CD4-positive, alpha-beta T cell treated with Interleukin-15 for 1 hour (primary cell): ENCODE results near the gene IGSF9.

Experiments used
- DNase-seq: peaks from one replicate; pipeline ENCODE4 v3.0.0-alpha.2; 2020

Gene IGSF9

GRCh38 chr1:159945483-159946241 lies at the start of gene IGSF9:
TSS of gene IGSF9 (minus strand) at chr1:159945613. CDS start at chr1:159943454, 2,159 bp downstream.
- DNase-seq, result peak; percentile 83

- no peak for DNase-seq
Measured at GRCh38 chr1:159994896-159995295, 49.5 kb upstream of the IGSF9 start.

GRCh38 chr1:159993911-159994310 lies 48.5 kb upstream of the IGSF9 start:
- no peak for DNase-seq

GRCh38 chr1:159992161-159992560 lies 46.7 kb upstream of the IGSF9 start:
- DNase-seq, result no peak

GRCh38 chr1:159991513-159991912 lies 46.1 kb upstream of the IGSF9 start:
- DNase-seq, result no peak

- DNase-seq, result no peak
Measured at GRCh38 chr1:159990005-159990404, 44.6 kb upstream of the IGSF9 start.

GRCh38 chr1:159989581-159989980 lies 44.2 kb upstream of the IGSF9 start:
- no peak for DNase-seq

- no peak for DNase-seq
Measured at GRCh38 chr1:159988006-159988405, 42.6 kb upstream of the IGSF9 start.

GRCh38 chr1:159987186-159987585 lies 41.8 kb upstream of the IGSF9 start:
- DNase-seq, result no peak

GRCh38 chr1:159986531-159986930 lies 41.1 kb upstream of the IGSF9 start:
- DNase-seq, result no peak

- no peak for DNase-seq
Measured at GRCh38 chr1:159986093-159986492, 40.7 kb upstream of the IGSF9 start.

GRCh38 chr1:159985473-159985872 lies 40.1 kb upstream of the IGSF9 start:
- DNase-seq, result no peak

- no peak for DNase-seq
Measured at GRCh38 chr1:159983681-159984080, 38.3 kb upstream of the IGSF9 start.

GRCh38 chr1:159982280-159982679 lies 36.9 kb upstream of the IGSF9 start:
- DNase-seq, result no peak

GRCh38 chr1:159981351-159982055 lies 36.1 kb upstream of the IGSF9 start:
- no peak for DNase-seq

GRCh38 chr1:159980786-159981185 lies 35.4 kb upstream of the IGSF9 start:
- DNase-seq, result no peak

- no peak for DNase-seq
Measured at GRCh38 chr1:159980076-159980475, 34.7 kb upstream of the IGSF9 start.

- no peak for DNase-seq
Measured at GRCh38 chr1:159979257-159979656, 33.8 kb upstream of the IGSF9 start.

GRCh38 chr1:159978107-159978398 lies 32.6 kb upstream of the IGSF9 start:
- DNase-seq, result no peak

GRCh38 chr1:159977364-159978106 lies 32.1 kb upstream of the IGSF9 start:
- no peak for DNase-seq

GRCh38 chr1:159974350-159974965 lies 29.0 kb upstream of the IGSF9 start:
- DNase-seq, result no peak

- DNase-seq, result no peak
Measured at GRCh38 chr1:159973350-159973940, 28.0 kb upstream of the IGSF9 start.
